NCI-H2107 (cell line): Measurements from ENCODE around the gene GEMIN2.
A peak's percentile ranks its signal among the peaks of the same experiment; 100 is the strongest.
"Not testable (repeated sequence)": the region's sequence is repeated elsewhere in the genome, so short reads cannot be mapped to it uniquely, and the experiment has no call there.

Experiments used
- DNase-seq: peaks from one replicate; lab custom pipeline; 2025; lab: John Stamatoyannopoulos, UW

Gene GEMIN2

GRCh38 chr14:39113685-39114072 is 444 bp upstream of the GEMIN2 start:
- no peak for DNase-seq

- no peak for DNase-seq
Observed at GRCh38 chr14:39122330-39123138, 8.4 kb downstream of the GEMIN2 start.

GRCh38 chr14:39137835-39138234 is 23.7 kb downstream of the GEMIN2 start:
- DNase-seq, result not testable (repeated sequence)

GRCh38 chr14:39138440-39138839 is 24.3 kb downstream of the GEMIN2 start:
- DNase-seq, result no peak

GRCh38 chr14:39140170-39140569 is 26.0 kb downstream of the GEMIN2 start:
- no peak for DNase-seq

- DNase-seq, result not testable (repeated sequence)
Observed at GRCh38 chr14:39141623-39142022, 27.5 kb downstream of the GEMIN2 start.

- DNase-seq, result not testable (repeated sequence)
Observed at GRCh38 chr14:39143226-39143625, 29.1 kb downstream of the GEMIN2 start.

- DNase-seq, result no peak
Observed at GRCh38 chr14:39145266-39145966, 31.3 kb downstream of the GEMIN2 start.

- DNase-seq, result no peak
Observed at GRCh38 chr14:39154594-39155189, 40.6 kb downstream of the GEMIN2 start.

GRCh38 chr14:39157491-39157890 is 43.4 kb downstream of the GEMIN2 start:
- DNase-seq, result no peak

GRCh38 chr14:39158222-39158858 is 44.2 kb downstream of the GEMIN2 start:
- DNase-seq, result no peak

GRCh38 chr14:39160494-39160893 is 46.4 kb downstream of the GEMIN2 start:
- no peak for DNase-seq

GRCh38 chr14:39167797-39168320 is 53.7 kb downstream of the GEMIN2 start:
- DNase-seq, result not testable (repeated sequence)

- no peak for DNase-seq
Observed at GRCh38 chr14:39168591-39168990, 54.5 kb downstream of the GEMIN2 start.

- DNase-seq, result no peak
Observed at GRCh38 chr14:39169541-39169900, 55.4 kb downstream of the GEMIN2 start.

GRCh38 chr14:39173198-39173597 is 59.1 kb downstream of the GEMIN2 start:
- no peak for DNase-seq

- peak; percentile 99 for DNase-seq
Observed at GRCh38 chr14:39174560-39175444, 60.7 kb downstream of the GEMIN2 start, which contains the start of gene PNN. PNN (plus strand) TSS chr14:39175254; CDS start chr14:39175280, 26 bp downstream.

- DNase-seq, result no peak
Observed at GRCh38 chr14:39175445-39176262, 61.5 kb downstream of the GEMIN2 start.

GRCh38 chr14:39176263-39177167 is 62.4 kb downstream of the GEMIN2 start:
- no peak for DNase-seq
